GM18867 (cell line): ENCODE data around the gene GPC3.
"Not testable (repeated sequence)": the region's sequence is repeated elsewhere in the genome, so short reads cannot be mapped to it uniquely, and the experiment has no call there.

Experiments
- ATAC-seq: cut with Tn5 transposase; IDR thresholded peaks from one replicate; pipeline ENCODE4 v1.9.1; 2021; ENCODE audit warnings: mild to moderate bottlenecking, moderate library complexity; ENCODE audit not compliant: unreplicated experiment

Gene GPC3

DNA sequence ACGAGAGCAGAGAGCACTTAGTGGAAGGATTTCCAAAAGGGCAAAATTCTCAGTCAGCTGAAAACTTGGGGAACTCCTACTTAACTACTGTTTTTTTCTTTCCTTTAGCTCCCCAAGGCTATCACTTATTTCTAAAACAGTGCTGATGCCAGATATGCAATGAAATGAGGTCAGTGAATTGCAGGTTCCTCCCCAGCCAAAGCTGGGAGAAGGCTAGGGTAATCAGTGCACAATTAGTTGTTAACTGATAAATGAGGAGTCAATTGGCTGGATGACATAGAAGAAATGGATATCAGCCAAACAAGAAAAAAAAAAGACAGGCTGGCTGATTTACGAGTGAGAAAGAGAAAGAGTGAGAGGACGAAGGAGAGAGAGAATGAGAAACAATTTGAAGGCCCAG, 195.6 kb downstream of the GPC3 start:
- ATAC-seq: no peak

DNA sequence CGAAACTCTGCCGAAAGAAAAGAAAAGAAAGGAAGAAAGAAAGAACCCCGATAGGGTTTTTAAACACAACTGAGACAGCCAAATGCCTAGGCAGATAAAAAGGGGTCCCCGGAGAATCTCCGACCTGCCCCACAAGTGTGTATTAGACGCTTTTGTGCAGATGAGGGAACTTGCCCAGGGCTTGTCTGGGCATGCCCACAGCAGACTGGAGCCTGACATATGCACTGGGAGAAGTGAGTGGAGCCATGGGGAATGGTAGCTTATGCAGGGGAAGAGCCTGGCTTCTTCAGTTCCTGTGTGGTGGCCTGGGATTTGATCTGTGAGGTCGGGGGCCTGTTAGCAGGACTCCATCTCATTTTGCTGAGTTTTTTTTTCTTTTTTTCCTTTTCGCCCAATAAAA, 199.0 kb downstream of the GPC3 start:
- ATAC-seq: no peak

DNA sequence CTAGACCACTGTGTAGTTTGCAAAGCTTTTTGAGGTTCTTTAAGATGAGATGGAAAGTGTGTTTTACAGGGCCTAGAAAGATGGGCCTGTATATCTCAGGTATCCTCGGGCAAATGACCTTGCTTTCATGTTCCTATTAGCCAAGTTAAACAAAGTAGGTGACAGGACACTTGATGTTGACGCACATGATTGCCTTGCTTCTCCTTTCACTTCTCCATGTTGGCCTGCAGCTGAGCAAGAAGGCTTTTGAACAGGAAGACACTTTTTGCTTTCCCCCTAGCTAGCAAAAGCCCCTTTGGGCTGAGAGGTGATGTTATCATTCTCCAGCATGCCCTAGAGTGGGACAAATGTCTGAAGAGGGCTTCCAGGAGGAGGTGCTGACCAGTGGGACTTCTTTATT, 202.1 kb downstream of the GPC3 start:
- ATAC-seq: peak; percentile 88

GRCh38 chrX:133781174-133781573, 204.2 kb downstream of the GPC3 start:
- no peak for ATAC-seq

- ATAC-seq: no peak
Observed at GRCh38 chrX:133776072-133776471, 209.3 kb downstream of the GPC3 start.

- ATAC-seq: no peak
Observed at GRCh38 chrX:133774807-133775206, 210.6 kb downstream of the GPC3 start.

- ATAC-seq: no peak
Observed at GRCh38 chrX:133771086-133771646, 214.2 kb downstream of the GPC3 start.

- ATAC-seq: not testable (repeated sequence)
Observed at GRCh38 chrX:133762976-133763548, 222.3 kb downstream of the GPC3 start.

DNA sequence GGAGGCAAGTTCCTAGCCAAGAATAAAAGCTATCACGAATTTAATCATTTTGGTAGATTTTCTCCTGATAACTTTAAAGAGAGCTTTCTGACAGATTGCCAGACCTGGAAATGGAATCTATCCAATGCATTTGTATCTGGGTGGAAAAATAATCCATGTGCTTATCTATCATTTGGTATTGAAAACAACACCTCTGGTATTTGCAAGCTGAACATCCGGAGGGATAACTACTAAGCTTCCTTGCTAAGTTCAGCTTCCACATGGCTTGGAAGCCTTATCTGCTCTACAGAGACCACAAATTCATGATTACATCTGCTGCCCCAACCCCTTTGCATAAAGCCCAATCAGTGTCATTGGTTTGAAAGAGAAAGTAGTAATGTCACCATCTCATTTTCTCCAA, 230.7 kb downstream of the GPC3 start:
- ATAC-seq: no peak

DNA sequence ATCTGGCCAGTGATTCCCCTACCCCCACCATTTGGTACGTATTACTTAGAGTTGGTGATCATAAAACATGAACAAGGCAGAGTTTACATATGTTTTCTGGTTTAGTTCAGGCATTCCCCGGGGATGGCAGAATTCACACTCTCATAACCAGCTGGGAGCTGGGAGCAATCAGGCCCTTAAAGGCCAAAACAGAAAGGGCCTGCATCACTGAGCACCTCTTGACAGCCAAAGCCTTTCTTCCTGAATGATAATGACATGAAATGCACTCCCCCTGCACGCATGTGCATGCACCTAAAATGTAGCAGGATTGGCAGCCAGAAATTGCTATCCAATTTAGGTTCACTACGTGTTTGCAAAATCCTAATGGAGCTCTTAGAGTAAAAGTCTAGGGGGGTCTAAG, 235.4 kb downstream of the GPC3 start:
- no peak for ATAC-seq

GRCh38 chrX:133749370-133749769, 236.0 kb downstream of the GPC3 start:
- ATAC-seq: no peak

- no peak for ATAC-seq
Observed at GRCh38 chrX:133747196-133747595, 238.2 kb downstream of the GPC3 start.

DNA sequence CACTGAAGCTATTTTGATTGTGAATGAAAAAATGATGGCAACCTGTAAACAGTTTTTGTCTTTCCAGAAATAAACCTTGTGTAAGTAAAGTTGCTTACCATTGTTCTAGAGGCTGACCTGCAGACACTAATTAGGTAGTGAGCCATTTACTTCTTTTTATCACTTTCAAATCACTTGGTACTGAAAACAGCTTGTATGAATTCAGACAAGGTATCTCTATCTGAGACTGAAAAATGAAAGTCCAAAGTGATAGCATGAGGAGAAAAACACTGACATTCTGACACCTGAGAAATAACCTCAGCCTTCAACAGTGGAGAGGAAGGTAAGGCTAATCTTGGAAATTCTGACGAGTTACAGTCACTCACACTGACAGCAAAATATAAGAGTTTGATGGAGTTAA, 238.8 kb downstream of the GPC3 start:
- ATAC-seq: peak; percentile 66

GRCh38 chrX:133745349-133745748, 240.0 kb downstream of the GPC3 start:
- peak; percentile 91 for ATAC-seq

DNA sequence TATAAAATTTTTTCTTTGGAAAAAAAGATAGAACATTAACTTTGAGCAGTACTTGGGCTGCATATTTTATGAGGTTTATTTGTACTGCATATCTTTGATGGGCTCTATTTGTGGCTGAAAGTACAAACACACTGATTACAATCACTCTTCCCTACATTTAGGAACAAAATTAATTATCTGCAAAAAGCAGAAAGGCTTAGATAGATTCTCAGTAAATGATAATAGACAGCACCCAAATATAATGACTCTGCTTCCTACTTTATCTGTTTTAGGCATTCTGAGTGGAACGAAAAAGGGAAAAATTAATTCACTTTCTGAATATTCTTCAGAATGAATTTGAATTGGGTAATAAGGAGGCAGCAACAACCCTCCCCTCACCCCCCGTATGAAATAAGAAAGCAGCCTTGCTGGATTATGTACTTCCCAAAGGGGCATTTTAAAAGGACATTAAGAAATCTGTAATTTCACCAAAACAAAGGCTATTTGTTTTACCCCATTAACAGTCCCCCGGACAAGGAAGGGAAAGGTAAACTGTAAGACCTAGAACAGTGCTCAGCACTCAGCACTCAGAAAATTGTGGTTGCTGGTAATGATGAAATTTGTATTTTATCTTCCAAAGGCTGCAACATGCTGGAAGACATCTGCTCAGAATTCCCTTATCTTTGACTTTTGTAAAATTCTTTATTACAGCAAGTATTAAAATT, 242.6 kb downstream of the GPC3 start:
- no peak for ATAC-seq

DNA sequence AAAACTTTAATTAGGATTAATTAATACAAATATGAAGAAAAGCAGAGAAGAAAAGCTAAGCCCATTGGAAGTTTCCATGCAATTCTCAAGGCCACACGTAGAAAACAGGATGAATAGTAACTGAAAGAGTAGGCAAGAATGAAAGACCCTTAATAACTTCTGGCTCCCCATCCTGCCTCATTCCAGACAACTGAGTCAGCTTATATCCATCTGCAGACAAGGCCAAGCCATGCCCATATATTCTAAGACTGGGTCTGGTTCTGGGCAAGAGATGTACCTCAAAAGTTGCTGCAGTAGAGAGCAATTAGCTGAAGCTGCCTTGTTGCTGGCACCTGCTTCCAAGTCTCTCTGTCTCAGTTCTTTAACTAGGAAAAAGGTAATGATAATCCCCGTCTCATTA, 244.1 kb downstream of the GPC3 start:
- ATAC-seq: no peak

- no peak for ATAC-seq
Observed at GRCh38 chrX:133726642-133727041, 258.8 kb downstream of the GPC3 start.

DNA sequence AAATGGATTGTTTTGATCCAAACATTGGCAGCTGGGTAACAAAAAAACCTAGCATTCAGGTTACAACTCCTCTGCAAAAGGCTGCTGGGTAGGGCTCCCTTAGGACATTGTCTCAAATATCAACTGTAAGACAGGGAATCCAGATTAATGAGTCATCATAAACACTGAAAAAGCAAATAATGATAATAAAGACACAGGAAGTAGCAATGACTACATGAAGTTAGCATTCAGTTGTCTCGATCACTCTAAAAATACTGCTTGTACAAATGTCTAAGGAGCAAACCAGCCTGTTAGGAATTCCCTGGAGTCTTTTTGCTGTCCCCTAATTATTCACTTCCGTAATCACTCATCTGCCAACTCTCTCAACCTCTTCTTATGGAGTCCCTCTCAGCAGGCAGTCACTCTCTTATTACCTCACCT, 259.2 kb downstream of the GPC3 start:
- ATAC-seq: no peak

GRCh38 chrX:133723930-133724329, 261.5 kb downstream of the GPC3 start:
- ATAC-seq: no peak

DNA sequence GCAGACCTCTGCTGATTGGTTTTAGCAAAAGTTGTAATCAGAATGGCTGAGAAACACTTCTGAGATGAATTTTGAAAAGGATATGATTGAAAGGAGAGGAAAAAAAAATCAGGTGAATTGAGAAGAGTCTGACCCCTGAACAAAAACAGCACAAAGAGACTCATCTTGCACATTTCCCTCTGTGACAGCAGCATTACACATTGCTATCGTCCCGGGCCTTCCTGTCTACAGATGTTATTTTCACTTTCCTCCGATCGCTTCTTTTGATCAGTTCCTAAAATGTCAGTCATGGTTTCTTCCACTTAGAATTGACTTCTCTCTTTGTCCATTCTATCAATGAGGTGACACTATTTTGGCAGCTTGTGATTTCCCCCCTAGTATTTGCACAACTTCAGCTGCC, 262.6 kb downstream of the GPC3 start:
- peak; percentile 63 for ATAC-seq

DNA sequence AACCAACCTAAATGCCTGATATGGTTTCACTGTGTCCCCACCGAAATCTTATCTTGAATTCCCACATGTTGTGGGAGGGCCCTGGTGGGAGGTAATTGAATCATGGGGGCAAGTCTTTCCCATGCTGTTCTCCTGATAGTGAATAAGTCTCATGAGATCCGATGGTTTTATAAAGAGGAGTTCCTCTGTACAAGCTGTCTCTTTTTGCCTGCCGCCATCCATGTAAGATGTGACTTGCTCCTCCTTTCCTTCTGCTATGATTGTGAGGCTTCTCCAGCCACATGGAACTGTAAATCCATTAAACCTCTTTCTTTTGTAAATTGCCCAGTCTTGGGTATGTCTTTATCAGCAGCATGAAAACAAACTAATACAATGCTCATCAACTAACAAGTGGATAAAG, 265.1 kb downstream of the GPC3 start:
- not testable (repeated sequence) for ATAC-seq

DNA sequence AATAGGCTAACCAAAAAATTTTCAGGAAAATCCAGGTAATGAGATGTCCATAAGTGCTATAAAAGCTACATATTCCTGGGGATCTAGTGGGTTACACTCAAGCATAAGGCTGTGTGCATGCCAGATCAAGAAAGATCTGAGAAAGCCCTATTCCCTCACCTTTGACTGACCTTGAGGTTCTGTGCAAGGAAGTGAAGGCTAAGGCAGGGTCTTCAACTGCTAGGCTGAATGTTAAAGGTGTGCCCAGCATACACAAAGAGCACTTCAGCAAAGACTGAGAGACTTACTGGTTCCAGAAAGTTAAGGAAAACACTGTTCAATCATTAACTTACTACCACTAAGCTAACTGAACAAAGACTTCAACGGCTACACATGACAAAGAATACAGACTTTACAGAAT, 269.7 kb downstream of the GPC3 start:
- no peak for ATAC-seq

DNA sequence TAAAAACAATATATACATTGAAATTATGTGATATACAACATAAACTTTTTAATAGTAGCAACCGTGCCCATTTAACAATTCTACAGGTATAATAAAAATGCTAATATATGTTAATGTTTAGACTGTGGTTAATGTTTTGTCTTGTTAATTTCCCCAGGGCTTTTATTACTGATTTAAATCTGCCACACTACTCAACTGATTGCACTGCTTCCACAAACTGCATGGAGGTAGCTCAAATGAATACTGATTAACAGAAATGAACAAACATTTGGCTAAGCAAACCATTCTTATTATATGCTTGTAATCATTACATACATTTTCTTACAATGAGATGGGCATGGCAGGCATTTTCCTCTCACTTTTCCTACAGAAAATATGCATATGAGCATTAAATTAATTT, 275.9 kb downstream of the GPC3 start:
- ATAC-seq: no peak
